OCI-LY3 (cell line): ENCODE measurements around the gene CMAS.
"Not testable (repeated sequence)": the region's sequence is repeated elsewhere in the genome, so short reads cannot be mapped to it uniquely, and the experiment has no call there.

Experiments used
- H2AFZ ChIP-seq: fragments of 200-600, 300-600 bp; shearing (Covaris generic); 2 replicates; pipeline ENCODE4 v1.6.0; 2014; ENCODE audit warnings: antibody characterized with exemption, low read depth, low read length
- H3K27ac ChIP-seq: fragments of 200-600, 300-600 bp; sonication (generic); 2 replicates; pipeline ENCODE4 v1.5.1; 2014; ENCODE audit warnings: mild to moderate bottlenecking, low read length, moderate library complexity, mixed read lengths
- H3K27me3 ChIP-seq: fragments of 200-600, 300-600 bp; sonication (generic); 2 replicates; pipeline ENCODE4 v1.6.1; 2014; ENCODE audit warnings: low read depth, low read length, mixed read lengths
- H3K36me3 ChIP-seq: fragments of 200-600, 300-600 bp; sonication (generic); replicated peaks from 2 replicates; pipeline ENCODE3; 2014; ENCODE audit warnings: low read depth, low read length, mixed read lengths
- H3K4me1 ChIP-seq: fragments of 300-600, 200-600 bp; sonication (generic); 2 replicates; pipeline ENCODE4 v1.6.1; 2014; ENCODE audit warnings: low read length, mixed read lengths
- H3K4me2 ChIP-seq: fragments of 200-600, 300-600 bp; sonication (generic); 2 replicates; pipeline ENCODE4 v1.6.1; 2014; ENCODE audit warnings: low read length, mixed read lengths
- H3K4me3 ChIP-seq: fragments of 300-600, 200-600 bp; sonication (generic); 2 replicates; pipeline ENCODE4 v1.5.1; 2014; ENCODE audit warnings: antibody characterized with exemption, mild to moderate bottlenecking, low read length, moderate library complexity
- H3K79me2 ChIP-seq: fragments of 300-600, 200-600 bp; shearing (Covaris generic); 2 replicates; pipeline ENCODE4 v1.6.1; 2014; ENCODE audit warnings: mild to moderate bottlenecking, low read length, mixed read lengths
- H3K9ac ChIP-seq: fragments of 300-600, 200-600 bp; shearing (Covaris generic); 2 replicates; pipeline ENCODE4 v1.6.0; 2014; ENCODE audit warnings: mild to moderate bottlenecking, low read length, moderate library complexity
- H3K9me3 ChIP-seq: fragments of 200-600, 300-600 bp; shearing (Covaris generic); 2 replicates; pipeline ENCODE4 v1.6.1; 2014; ENCODE audit warnings: low read length, mixed read lengths; ENCODE audit not compliant: insufficient read depth
- H4K20me1 ChIP-seq: fragments of 200-600, 300-600 bp; sonication (generic); 2 replicates; pipeline ENCODE4 v1.6.1; 2016; ENCODE audit warnings: low read length, mixed read lengths; ENCODE audit not compliant: insufficient read depth
- CTCF ChIP-seq: fragments of 200-600, 300-600 bp; sonication (generic); IDR thresholded peaks from 2 replicates; pipeline ENCODE4 v1.5.1; 2014; ENCODE audit warnings: antibody characterized with exemption, low read length, low read depth
- EZH2phosphoT487 ChIP-seq: fragments of 200-600 bp; shearing (Covaris generic); IDR thresholded peaks from 2 replicates; pipeline ENCODE4 v1.6.1; 2018; ENCODE audit warnings: antibody characterized with exemption, mixed run types, low read depth

Gene CMAS

GRCh38 chr12:22046090-22046967 lies at the start of gene CMAS:
TSS of gene CMAS (plus strand) at chr12:22046218. CDS start at chr12:22046304, 86 bp downstream.
- no peak for TF ChIP-seq EZH2phosphoT487
- TF ChIP-seq CTCF, result no peak
- H3K9ac ChIP-seq, result peak within 1 kb of the TSS; percentile 94
- no peaks in the 10 kb centered on the region for H3K9me3 ChIP-seq
- no peaks in the 10 kb centered on the region for H3K27me3 ChIP-seq
- peaks cover 43% of the 10 kb centered on the region for H3K79me2 ChIP-seq
- peaks cover 14% of the 10 kb centered on the region; the same call in 1 of the 2 replicates for H4K20me1 ChIP-seq
- peak within 1 kb of the TSS; percentile 94 for H3K4me3 ChIP-seq
- H3K27ac ChIP-seq, result peak within 1 kb of the TSS; percentile 60
- peak within 1 kb of the TSS; percentile 89 for H3K4me2 ChIP-seq
- H3K4me1 ChIP-seq, result peaks cover 8% of the 10 kb centered on the region
- H2AFZ ChIP-seq, result peak within 1 kb of the TSS; percentile 89
- peaks cover 21% of the 10 kb centered on the region for H3K36me3 ChIP-seq

DNA sequence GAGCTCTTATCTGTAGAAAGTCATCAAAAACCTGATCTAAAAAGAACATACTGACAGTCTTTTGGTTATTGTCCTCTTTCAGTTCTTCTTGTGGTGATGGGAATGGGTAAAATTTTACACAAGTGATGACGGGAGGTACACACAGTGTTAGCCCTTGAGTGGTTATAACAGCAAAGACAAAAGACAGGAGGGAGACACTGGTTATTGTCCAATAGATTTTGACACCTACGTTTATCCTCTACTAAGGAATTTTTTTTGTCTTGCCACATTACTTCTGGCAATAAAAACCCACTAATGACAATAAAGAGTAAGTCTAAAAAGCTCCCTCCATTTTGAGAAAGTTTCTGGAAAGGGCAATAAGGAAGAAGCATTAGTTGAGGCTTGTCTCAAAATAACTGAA lies 47.7 kb upstream of the CMAS start:
- TF ChIP-seq CTCF, result no peak
- no peak for TF ChIP-seq EZH2phosphoT487
- Histone ChIP-seq H4K20me1 (no peaks in the 10 kb centered on the region), H3K27me3 (no peaks in the 10 kb centered on the region), H3K4me3 (no peak overlapping the region), H3K4me1 (peaks cover under 1% of the 10 kb centered on the region; the same call in 1 of the 2 replicates), H3K9ac (no peak overlapping the region), H3K79me2 (no peaks in the 10 kb centered on the region), H3K36me3 (no peaks in the 10 kb centered on the region), H3K27ac (no peak overlapping the region), H2AFZ (no peak overlapping the region), H3K9me3 (no peaks in the 10 kb centered on the region), H3K4me2 (no peak overlapping the region)

GRCh38 chr12:21998782-21999181 lies 47.2 kb upstream of the CMAS start:
- Histone ChIP-seq H3K79me2 (no peaks in the 10 kb centered on the region), H3K9ac (no peak overlapping the region), H3K4me2 (no peak overlapping the region), H3K4me1 (no peaks in the 10 kb centered on the region), H3K36me3 (no peaks in the 10 kb centered on the region), H3K27me3 (no peaks in the 10 kb centered on the region), H2AFZ (no peak overlapping the region), H3K27ac (no peak overlapping the region), H3K9me3 (no peaks in the 10 kb centered on the region), H3K4me3 (no peak overlapping the region), H4K20me1 (no peaks in the 10 kb centered on the region)
- no peak for TF ChIP-seq CTCF
- no peak for TF ChIP-seq EZH2phosphoT487

- H3K9ac ChIP-seq, result no peak overlapping the region
- H3K27me3 ChIP-seq, result no peaks in the 10 kb centered on the region
- no peaks in the 10 kb centered on the region for H3K79me2 ChIP-seq
- H3K9me3 ChIP-seq, result no peaks in the 10 kb centered on the region
- H3K4me1 ChIP-seq, result no peaks in the 10 kb centered on the region
- H3K36me3 ChIP-seq, result no peaks in the 10 kb centered on the region
- H4K20me1 ChIP-seq, result no peaks in the 10 kb centered on the region
- no peak overlapping the region for H3K4me3 ChIP-seq
- no peak overlapping the region for H3K4me2 ChIP-seq
- H2AFZ ChIP-seq, result no peak overlapping the region
- no peak overlapping the region for H3K27ac ChIP-seq
- TF ChIP-seq EZH2phosphoT487, result no peak
- no peak for TF ChIP-seq CTCF
Measured at GRCh38 chr12:22002430-22002829, 43.6 kb upstream of the CMAS start.

DNA sequence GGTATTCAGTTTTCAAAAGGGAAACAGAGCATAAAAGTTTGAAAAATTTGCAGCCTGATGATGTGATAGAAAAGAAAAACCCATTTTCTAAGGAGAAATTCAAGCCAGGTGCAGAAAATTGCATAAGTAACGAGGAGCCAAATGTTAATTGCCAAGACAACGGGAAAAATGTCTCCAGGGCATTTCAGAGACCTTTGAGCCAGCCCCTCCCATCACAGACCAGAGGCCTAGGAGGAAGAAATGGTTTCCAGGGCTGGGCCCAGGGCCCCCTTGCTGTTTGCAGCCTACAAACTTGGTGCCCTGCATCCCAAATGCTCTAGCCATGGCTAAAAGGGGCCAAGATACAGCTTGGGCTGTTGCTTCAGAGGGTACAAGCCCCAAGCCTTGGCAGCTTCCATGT lies 38.2 kb upstream of the CMAS start:
- H3K9me3 ChIP-seq, H3K36me3 ChIP-seq, H3K27ac ChIP-seq, H3K4me2 ChIP-seq, H4K20me1 ChIP-seq, H3K79me2 ChIP-seq, H3K4me1 ChIP-seq, H3K27me3 ChIP-seq, H3K9ac ChIP-seq, H3K4me3 ChIP-seq, H2AFZ ChIP-seq: not testable (repeated sequence)
